Activated CD8-positive, alpha-beta memory T cell treated with anti-CD3 and anti-CD28 coated beads, Interleukin-2, amount 50 U/mL, for 1 hour (primary cell): ENCODE results near the gene LAMA2.

Source experiments
- DNase-seq: peaks from one replicate; pipeline ENCODE4 v3.0.0-alpha.2; 2020; ENCODE audit errors: extremely low read depth

LAMA2 gene

DNA sequence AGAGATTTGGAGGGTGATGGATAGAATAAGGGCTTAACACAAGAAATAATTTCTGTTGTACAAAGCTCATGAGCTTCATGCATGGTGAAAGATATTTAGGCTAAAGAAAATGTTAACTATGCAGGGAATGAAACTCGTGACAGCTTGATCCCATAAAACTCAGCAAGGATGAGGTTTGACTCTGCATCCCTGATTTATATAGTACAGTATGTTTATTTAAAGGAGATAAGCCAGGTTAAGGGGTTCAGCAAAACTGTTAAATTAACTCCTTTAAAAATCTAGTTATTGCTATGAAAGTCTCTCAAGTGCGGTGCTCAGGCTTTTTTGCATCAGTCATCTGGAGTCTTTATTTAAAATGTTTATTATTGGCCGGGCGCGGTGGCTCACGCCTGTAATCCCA lies 326.4 kb downstream of the LAMA2 start:
- DNase-seq, result no peak

DNA sequence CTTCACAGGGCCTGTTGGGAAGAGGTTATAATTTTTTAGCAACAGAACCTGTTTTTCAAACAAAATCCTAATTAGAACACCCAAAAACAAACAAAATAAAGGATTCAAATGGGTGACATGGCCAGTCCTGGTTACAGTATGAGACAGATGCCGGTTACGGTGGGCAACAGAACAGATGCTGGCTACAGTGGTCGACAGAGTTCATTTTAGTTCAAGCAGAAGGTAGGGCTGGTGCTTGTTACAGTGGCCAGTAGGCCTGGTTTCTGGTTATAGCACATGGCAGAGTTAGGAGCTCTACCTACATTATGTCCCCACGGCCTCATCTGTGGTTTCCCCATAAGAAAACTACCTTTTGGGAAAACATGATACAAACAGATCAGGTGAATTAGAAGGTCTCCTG lies 327.7 kb downstream of the LAMA2 start:
- no peak for DNase-seq

DNA sequence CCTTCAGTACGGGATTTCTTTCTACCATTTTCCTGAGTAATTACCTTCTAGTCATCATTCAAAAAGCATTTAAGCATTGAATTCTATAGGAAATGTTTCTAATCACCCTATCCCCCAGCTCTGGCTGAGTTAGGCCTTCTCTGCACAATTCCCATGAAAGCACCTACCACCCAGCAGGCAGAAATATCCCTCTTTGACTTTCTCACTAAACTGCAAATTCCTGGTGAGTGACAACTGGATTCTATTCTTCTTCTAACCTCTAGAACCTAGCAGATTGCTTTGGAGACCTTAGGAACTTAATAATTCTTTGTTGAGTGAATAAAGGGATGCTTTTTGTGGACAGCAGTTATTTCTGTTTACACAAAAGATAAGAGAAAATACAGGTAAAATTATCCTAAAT lies 328.7 kb downstream of the LAMA2 start:
- DNase-seq, result no peak

DNA sequence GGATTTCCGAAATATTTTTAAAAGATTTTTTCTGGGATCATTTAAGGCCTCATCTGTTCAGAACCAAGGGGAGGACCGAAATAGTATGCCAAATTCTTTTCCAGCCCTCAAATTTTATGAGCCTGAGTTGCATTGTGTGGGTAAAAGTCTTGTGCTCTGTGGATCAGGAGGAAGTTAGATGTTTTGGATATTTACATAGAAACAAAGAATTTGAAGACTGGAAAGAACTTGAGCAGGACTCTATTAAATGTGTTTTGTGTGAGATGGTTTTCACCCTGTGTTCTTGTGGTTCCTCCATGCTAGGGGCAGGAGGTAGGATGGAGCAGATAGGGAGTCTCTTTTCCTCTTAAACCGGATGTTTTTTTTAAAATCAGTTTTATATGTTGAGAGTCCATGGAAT lies 329.1 kb downstream of the LAMA2 start:
- DNase-seq, result no peak

DNA sequence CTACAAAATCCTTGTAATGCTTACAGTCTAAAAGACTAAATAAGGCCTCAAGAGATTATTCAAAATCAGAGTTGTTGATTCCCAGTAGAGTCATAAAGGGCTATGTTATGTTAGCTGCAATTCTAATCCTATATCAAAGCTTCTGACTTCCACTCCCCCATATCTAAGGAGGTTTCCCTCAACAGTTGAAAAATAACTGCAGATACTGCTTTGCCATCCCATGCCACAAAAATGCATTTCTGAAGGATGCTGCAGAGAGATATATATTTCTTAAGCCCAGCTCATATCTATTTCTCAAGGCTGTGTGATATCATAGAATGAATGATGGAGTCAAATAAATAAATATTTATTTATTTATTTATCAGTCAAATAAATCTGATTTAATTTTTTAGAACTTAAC lies 332.3 kb downstream of the LAMA2 start:
- no peak for DNase-seq

DNA sequence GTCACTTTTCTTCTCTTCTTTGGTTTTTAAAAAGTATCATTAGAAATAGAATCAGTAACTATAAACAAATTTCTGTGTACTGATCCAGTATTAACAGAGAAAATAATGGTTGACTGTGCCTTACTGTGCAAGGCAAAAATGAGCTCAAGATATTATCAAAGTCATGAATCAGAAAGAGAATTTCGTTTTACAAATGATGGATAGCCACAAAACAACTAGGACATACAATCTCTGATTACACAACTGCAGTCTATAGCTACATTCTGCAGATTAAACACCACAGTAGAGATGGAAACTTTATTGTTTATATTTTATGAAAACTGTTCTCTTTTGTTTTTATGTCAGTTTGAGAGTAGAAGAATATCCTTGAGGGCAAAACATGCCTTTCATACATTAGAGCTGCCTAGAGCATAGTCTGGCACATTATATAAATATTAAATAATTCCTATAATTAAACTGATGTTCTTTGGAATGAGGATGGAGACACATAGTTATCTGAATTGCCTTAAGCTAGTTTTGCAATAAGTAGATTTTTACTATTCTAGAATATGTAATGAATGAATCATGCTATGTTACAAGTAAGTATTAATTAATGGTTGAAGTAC lies 333.1 kb downstream of the LAMA2 start:
- DNase-seq, result no peak

DNA sequence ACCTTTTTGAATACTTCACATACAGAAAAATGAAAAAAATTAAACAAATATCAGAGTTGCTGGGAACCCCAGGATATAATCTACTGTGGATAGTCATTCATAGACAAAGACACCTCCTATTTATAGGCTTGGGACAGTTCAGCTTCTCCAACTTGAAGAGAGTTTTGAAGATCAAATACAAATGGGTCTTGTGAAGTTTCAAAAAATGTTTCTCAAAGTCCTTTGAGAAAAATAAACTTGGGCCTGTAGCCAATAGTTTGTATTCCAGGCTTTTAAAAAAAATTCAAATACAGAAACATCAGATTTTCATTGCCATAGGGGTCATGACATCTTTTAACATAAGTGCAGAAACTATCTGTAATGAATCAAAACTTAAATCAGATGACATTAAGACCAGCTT lies 334.8 kb downstream of the LAMA2 start:
- DNase-seq, result no peak

DNA sequence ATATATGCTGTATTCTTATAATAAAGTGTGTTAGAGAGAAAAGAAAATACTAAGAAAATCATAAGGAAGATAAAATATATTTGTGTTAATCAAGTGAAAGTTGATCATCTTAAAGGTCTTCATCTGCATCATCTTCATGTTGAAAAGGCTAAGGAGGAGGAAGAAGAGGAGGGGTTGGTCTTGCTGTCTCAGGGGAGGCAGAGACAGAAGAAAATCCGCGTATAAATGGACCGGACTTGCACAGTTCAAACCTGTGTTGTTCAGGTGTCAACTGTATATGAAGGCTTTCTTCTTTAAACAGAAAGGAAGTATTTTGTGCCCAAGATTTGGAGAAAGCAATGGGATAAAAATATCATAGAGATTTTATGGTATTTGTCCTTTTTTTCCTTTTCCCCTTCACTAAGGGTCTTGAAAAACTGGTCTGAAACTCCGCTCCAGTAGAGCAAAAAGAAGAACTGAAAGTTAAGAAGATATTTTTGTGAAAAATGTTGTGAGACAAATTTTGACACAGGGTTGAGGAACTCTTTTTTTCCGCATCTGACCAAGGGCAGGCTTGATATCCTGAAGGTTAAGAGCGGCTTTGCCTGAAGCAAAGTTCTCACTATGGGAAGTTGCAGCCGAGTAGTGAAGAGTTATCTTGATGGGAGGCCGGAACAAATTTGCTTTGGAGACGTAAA lies 350.7 kb downstream of the LAMA2 start:
- DNase-seq, result no peak

DNA sequence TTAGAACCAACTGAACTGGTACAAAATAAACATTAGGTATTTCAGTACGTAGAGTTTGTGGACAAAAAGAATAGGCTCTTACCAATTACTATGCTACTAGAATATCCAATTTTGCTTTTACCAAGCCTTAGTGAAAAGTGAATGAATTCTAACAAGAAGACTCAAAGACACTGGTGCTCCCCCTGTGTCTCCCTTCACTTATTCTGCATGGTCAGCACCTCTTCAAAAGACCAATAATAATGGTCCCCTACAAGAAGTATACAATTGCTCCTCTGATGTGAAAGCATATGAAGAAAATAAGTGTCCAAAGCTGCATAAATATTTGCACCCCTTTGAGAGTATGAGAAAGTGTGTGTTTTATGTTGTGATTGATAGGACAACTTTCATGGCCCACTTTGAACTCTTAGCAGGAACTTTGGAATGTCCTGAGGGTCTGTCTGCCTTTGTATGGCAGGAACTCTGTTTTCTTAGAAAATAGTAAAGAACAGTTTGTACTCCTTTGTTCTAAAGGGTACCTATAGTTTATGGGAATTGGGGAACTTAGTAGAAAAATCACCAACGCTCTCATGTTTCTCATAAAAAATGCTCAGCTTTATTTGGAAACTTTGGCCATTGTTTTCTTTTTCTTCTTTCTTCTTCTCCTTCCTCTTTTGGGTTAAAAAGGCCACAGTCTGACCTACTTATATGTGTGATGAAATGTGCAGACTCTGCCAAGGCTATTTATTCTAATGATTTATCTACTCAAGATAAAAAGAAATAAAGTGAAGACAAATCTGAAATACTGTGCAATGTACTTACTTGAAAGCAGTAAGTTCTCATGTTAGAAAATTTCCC lies 352.4 kb downstream of the LAMA2 start:
- DNase-seq, result no peak

DNA sequence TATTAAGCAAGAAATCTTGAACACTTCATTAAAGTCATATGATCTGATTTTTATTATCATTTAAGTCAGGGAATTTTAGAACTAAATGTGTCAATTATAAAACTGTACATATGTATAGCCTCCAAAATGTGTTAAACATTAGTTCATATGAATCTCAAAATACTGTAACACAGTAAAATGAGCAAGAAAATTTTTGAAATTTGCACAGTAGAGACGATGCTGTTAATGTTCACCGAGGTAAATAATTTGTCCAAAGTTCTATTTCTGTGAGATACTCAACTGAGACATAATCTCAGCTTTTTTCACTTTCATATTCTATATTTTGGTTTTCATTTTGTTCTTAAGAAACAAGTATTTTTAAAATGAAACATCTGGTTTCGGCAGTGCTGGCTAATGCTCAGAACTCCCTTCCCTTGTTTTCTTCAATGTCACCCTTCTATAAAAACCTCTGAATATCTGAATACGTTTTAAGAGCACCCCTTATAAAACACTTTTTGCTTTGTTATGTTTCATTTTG lies 353.1 kb downstream of the LAMA2 start:
- DNase-seq, result no peak

DNA sequence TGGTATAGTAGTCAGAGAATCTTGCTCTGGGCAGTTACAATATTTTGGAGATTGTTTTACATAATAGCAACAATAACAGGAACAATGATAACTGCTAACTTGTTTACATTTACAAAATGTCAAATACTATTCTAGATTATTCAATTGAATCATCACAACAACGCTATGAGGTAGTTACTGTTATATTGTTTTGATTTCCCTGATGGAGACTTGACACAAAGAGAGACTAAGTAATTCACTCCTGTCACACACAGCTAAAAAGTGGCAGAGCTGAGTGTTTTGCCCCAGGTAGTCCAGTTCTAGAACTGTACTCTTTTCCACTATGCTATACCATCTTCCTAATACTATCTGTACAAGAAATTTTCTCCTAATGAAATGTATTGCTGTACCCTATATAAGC lies 356.1 kb downstream of the LAMA2 start:
- DNase-seq, result no peak

DNA sequence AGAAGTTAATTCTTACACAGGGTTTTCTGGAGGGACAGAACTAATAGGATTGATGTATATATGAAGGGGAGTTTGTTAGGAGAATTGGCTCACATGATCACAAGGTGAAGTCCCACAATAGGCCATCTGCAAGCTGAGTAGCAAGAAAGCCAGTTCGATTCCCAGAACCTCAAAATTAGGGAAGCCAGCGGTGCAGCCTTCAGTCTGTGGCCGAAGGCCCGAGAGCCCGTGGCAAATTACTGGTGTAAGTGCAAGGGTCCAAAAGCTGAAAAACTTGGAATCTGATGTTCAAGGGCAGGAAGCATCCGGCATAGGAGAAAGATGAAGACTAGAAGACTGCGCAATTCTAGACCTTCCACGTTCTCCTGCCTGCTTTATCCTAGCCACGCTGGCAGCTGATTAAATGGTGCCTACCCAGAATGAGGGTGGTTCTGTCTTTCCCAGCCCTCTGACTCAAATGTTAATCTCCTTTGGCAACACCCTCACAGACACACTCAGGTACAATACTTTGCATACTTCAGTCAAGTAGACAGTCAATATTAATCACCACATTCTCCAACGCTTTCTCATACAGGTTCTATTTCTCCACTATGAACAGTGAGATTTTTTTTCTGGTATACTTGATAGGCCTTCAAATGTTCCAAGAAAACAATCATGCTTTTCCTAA lies 357.0 kb downstream of the LAMA2 start:
- DNase-seq, result no peak

DNA sequence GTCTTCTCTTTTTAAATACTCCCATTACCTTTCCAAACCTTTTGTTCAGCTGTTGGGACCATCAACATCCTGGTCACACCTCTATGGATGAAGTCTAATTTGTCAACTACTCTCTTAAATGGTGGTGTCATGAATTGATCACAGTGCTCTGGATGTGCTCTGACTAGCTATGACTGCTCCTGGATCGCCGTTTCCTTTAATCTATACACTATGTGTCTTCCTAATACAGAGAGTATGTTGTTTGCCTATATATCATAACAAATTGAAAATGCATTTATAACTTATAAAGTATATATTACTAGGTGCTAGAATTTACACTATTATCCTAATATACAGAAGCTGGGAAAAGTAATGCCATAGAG lies 357.5 kb downstream of the LAMA2 start:
- no peak for DNase-seq

DNA sequence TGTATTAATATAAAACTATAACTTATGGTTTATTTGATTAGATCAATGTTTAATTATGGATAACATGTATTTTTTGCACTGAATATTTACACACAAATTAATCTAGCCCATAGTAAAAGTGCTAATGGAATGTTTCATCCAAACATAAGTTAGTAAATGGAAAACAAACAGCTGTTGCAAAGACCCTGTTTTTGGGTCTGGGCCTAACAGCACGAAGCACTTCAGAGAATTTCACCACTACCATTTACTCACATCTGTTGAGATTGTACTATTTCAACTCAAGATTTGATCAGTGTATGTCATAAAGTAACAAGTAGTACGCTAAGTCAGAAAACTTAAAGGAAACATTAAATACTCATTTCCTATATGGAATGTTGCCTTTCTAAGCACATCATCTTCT lies 359.6 kb downstream of the LAMA2 start:
- no peak for DNase-seq

DNA sequence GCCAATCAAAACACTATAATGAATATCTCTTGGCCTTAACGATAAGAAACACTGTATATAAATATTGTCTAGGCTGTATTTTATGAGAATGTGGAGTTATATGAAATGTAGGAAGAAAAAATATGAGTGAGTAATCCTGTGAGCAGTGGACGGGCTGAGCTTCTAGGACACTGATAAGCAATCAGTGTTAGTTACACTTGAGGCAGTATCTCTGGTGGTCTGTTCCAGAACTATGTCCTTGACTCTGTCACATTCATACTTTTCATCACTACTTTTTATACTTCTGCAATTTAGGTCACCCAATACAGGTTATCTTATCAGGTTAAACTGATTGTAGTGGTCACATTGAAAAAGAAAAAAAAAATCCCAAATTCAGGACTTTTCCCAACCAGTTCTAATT lies 360.4 kb downstream of the LAMA2 start:
- no peak for DNase-seq

DNA sequence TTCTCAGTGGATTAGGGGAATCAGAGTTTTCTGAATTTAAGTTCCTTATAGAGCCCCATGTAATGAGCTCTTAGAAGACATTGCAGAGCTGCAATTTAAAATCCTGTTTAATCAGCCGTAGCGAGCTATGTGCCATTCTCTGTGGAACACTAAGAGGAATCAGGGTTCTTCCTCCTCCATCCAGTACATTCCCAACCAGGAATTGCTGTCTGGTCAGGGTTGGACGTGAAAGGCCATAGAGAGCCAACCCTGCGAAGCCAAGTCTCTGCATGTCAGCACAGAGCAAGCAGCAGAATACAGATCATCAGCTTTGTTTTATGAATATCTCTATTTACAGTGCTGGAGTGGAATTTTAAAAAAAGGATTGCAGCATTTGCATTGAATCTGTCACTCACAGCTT lies 366.0 kb downstream of the LAMA2 start:
- no peak for DNase-seq

DNA sequence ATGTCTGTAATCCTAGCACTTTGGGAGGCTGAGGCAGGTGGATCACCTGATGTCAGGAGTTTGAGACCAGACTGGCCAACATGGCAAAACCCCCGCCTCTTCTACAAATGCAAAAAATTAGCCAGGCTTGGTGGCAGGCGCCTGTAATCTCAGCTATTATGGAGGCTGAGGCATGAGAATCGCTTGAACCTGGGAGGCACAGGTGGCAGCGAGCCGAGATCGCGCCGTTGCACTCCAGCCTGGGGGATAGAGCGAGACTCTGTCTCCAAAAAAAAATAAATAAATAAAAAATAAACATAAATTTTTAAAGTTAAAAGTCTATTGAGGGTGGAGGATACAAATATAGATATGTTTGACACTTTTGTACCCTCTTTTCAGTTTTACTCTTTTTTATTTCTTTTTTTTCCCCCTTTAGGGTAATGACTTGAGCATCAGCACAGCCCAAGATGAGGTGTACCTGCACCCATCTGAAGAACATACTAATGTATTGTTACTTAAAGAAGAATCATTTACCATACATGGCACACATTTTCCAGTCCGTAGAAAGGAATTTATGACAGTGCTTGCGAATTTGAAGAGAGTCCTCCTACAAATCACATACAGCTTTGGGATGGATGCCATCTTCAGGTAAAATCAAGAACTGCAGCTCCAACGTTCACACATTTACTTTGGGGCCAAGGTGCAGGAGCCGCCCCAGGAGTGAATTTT lies 368.9 kb downstream of the LAMA2 start:
- DNase-seq, result no peak

DNA sequence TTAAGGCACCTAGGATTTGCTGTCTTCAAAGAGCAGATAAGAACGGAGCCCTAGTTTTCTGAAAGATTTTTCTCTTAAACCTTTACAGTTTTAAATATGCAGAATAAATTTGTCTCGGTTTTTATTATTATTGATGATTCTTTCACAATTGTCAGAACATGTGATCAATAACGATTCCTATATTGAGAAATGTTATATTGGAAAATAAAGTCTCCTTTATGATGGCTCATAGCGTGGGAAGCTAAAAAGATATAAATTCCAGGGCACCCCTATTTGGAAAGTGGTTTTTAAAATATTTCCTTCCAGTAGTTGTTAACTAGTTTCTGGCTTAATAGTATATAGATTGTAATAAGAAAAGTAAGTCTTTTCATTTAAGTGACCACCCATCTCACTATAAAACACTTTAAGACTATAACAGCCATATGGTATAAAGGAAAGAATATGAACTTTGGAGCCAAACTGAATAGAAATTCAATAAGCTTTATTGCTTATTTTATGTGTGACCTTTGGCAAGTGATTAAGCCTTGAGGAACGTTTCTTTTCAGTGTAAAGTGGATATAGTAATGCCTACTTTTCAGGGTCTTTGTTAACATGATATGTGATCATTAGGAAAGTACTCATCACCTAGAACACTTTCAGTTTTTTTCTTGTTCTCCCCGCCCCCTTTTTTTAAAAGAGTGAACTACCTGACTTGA lies 369.6 kb downstream of the LAMA2 start:
- DNase-seq, result no peak

DNA sequence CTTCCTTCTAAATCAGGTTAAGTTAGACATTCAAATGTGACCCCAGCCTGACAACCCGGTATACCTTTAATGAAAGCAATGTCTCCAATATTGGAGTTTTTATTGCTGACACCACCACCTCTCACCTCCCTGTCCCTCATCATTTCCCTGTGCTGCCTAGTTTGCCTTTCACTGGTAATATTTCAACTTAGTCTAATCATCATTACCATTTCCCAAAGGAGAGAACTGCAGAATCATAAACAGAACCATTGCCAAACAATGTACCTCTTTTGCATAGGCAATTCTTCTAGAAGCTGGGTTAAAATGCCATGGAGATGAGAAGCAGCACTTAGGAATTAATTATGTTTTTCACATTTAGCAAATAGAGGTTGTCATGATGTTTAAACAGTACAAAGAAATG lies 370.3 kb downstream of the LAMA2 start:
- no peak for DNase-seq

DNA sequence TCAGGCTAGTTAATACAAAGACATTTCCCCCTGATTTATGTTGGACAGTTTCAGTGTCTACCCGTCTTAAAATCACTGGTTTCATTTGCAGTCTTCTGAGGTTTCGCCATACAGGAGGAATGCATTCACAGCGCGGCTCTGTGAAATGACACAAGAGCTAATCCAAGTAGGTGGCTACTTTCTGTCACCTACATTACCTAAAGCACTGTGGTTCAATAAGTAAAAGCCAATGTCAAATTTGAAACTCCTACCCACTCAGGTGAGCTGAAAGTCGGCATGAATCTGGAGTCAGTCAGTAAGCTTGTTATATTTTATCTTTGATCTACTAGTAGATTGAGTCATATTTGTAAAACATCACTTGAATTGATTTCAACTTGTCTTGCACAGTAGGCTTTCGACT lies 370.8 kb downstream of the LAMA2 start:
- no peak for DNase-seq

DNA sequence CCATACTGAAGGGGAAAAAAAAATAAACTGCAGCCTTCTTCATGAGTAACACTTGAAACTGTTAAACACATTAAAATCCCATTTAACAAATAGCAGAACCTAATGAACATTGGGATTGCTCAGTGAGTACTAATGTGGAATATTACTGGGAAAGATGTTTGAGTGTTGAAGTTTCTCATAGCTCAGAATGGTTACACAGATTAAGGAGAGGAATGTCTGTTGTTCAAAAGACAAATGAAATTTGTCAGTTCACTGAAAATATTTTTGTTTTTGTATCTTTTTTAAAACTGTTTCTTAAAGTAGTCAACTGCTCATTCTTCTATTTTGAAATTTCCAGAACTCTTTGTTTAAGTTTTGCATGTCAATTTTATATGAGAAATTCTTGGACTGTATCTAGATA lies 374.3 kb downstream of the LAMA2 start:
- no peak for DNase-seq
